Fibroblast of lung (primary cell): ENCODE results near the gene PRELP. TPM values are rescaled to one million over a fixed set of nuclear protein-coding genes. Genes with fewer than 3 reads are reported as not detected.

Experiments
- DNase-seq, 2 donors: peaks; one replicate each; pipeline versions ENCODE4 v3.0.0 to v3.0.0-alpha.2; 2010; ENCODE audit warnings: low read depth in 2 of 2
- H2AFZ ChIP-seq: 2 replicates; pipeline ENCODE4 v1.5.1; 2012; ENCODE audit warnings: low read length, control low read depth, inconsistent platforms
- H3K27ac ChIP-seq: 2 replicates; pipeline ENCODE4 v1.5.1; 2011; ENCODE audit warnings: low read length, control low read depth; ENCODE audit not compliant: insufficient read depth
- H3K27me3 ChIP-seq: 2 replicates; pipeline ENCODE4 v1.5.1; 2011; ENCODE audit warnings: mild to moderate bottlenecking, low read length; ENCODE audit not compliant: control insufficient read depth, insufficient read depth
- H3K36me3 ChIP-seq: 2 replicates; pipeline ENCODE4 v1.5.1; 2011; ENCODE audit warnings: low read length; ENCODE audit not compliant: control insufficient read depth, insufficient read depth
- H3K4me1 ChIP-seq: 2 replicates; pipeline ENCODE4 v1.5.1; 2011; ENCODE audit warnings: low read length; ENCODE audit not compliant: control insufficient read depth, insufficient read depth; ENCODE audit errors: extremely low read depth
- H3K4me2 ChIP-seq: 2 replicates; pipeline ENCODE4 v1.5.1; 2011; ENCODE audit warnings: low read length, control low read depth; ENCODE audit not compliant: insufficient read depth; ENCODE audit errors: extremely low read depth
- H3K4me3 ChIP-seq, 4 experiments: fragments of 200-600 bp in 1 of 4; sonication (generic) in 1 of 4; replicated peaks in 1 of 4; 2 replicates each; pipeline ENCODE4 v1.5.1; 2011 to 2016; ENCODE audit warnings: low read length in 4 of 4, low read depth in 3 of 4, mild to moderate bottlenecking in 3 of 4, control low read depth in 2 of 4, inconsistent platforms in 1 of 4, mixed read lengths in 1 of 4; ENCODE audit not compliant: insufficient read depth in 1 of 4; ENCODE audit errors: control extremely low read depth in 1 of 4
- H3K79me2 ChIP-seq: 2 replicates; pipeline ENCODE4 v1.5.1; 2012; ENCODE audit warnings: mild to moderate bottlenecking, low read length, inconsistent platforms; ENCODE audit not compliant: control insufficient read depth, insufficient read depth
- H3K9ac ChIP-seq: 2 replicates; pipeline ENCODE4 v1.5.1; 2011; ENCODE audit warnings: mild to moderate bottlenecking, low read length, control low read depth; ENCODE audit not compliant: insufficient read depth
- H3K9me3 ChIP-seq: 2 replicates; pipeline ENCODE4 v1.5.1; 2012; ENCODE audit warnings: low read depth, low read length; ENCODE audit not compliant: control insufficient read depth, insufficient read depth
- H4K20me1 ChIP-seq: 2 replicates; pipeline ENCODE4 v1.5.1; 2011; ENCODE audit warnings: low read length; ENCODE audit not compliant: control insufficient read depth, insufficient read depth; ENCODE audit errors: extremely low read depth
- CTCF ChIP-seq, 2 donors: IDR thresholded peaks in 1 of 2; conservative IDR thresholded peaks in 1 of 2; 1 replicate in 1 of 2; 2 replicates in 1 of 2; pipeline ENCODE4 v1.5.1; 2011 to 2012; ENCODE audit warnings: low read length in 2 of 2, control low read depth in 1 of 2, inconsistent platforms in 1 of 2, low read depth in 1 of 2, mild to moderate bottlenecking in 1 of 2
- EZH2 ChIP-seq: IDR thresholded peaks from 2 replicates; pipeline ENCODE4 v1.5.1; 2012; ENCODE audit warnings: low read length, control low read depth, mild to moderate bottlenecking; ENCODE audit errors: missing control alignments
- polyA plus RNA-seq, 2 donors: library from polyadenylated mRNA; depleted of rRNA in 1 of 2; stranded (reverse) in 1 of 2; unstranded in 1 of 2; fragments of >200 nt; gene quantifications; 2 replicates each; pipeline ENCODE4 v1.2.1, GENCODE V29; 2011 to 2012; ENCODE audit warnings: missing spikeins in 1 of 2
- total RNA-seq: library from RNA; depleted of rRNA; stranded (reverse); fragments of >200 nt; gene quantifications from 2 replicates; pipeline ENCODE4 v1.2.1, GENCODE V29; 2014

The PRELP gene
- total and polyA plus RNA-seq, 2 donors (not counting 1 experiment from before 2014, with no cell fraction given) = 4.5 to 13.9 TPM

DNA sequence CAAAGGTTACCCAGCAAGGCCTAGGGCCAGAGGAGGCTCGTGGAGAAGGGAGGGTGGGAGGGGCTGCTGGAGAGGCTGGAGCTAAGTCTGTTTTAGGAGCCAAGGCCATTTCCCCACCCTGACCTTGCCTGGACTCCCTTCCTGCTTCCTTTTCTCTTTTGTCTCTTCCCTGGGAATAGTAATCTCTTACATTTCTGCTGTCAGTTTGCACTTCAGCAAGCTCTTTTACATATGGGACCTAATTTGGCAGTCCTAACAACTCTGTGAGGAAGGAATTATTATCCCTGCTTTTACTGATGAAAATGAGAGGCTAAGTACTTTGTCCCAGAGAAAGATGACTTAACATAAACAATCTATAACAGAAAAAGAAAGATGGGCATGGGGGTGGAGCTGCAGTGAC lies 32.2 kb downstream of the PRELP start:
- peaks cover 43% of the 10 kb centered on the region for H3K4me1 ChIP-seq
- H3K27me3 ChIP-seq = no peaks in the 10 kb centered on the region
- H2AFZ ChIP-seq = no peak overlapping the region
- H3K36me3 ChIP-seq = no peaks in the 10 kb centered on the region
- H4K20me1 ChIP-seq = no peaks in the 10 kb centered on the region
- TF ChIP-seq EZH2 = no peak
- no peak for TF ChIP-seq CTCF (conservative IDR thresholded peaks at IDR 0.05 in 1 of 2, IDR thresholded peaks at IDR 0.05 in 1 of 2; ENCODE audit: low read depth in 1 of 2, low read length in 2 of 2)
- H3K27ac ChIP-seq = no peak overlapping the region
- no peak overlapping the region for H3K9ac ChIP-seq
- no peak overlapping the region for H3K4me2 ChIP-seq
- H3K79me2 ChIP-seq = peaks cover 3% of the 10 kb centered on the region
- no peaks in the 10 kb centered on the region for H3K9me3 ChIP-seq
- no peak for DNase-seq
- H3K4me3 ChIP-seq = no peak overlapping the region

DNA sequence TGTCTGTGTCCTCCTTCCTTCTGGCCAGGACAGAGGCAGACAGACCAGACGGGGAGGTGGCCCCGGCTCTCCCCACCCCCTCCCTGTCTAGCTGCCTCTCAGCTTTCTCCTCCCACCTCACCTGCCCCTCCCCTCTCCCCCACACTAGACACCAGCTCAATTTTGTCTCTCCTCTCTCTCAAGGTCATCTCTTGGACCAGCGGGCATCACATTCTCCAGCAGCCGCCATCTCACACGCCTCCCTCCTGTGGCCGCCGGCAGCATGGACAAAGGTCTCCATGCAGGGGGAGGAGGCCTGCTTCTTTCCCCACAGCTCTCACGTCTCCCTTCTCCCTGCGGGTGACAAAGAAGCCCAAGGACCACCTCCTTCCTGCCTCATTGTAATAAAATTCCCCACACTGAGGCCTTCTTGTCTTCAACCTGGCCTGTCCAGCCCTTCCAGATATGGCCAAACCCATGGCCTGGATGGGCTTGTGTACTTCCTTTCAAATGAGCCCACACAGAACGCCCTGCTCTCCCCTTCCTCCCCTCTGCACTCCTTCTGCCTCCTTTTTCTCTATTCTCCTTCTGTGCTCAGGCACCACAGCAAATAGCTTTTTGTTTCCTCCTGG lies 33.0 kb downstream of the PRELP start:
- H4K20me1 ChIP-seq = no peaks in the 10 kb centered on the region
- peaks cover 3% of the 10 kb centered on the region for H3K79me2 ChIP-seq
- no peaks in the 10 kb centered on the region for H3K27me3 ChIP-seq
- H3K9me3 ChIP-seq = no peaks in the 10 kb centered on the region
- peaks cover 50% of the 10 kb centered on the region for H3K4me1 ChIP-seq
- no peak for DNase-seq
- no peak overlapping the region for H3K4me3 ChIP-seq
- no peak for TF ChIP-seq EZH2
- no peak for TF ChIP-seq CTCF (conservative IDR thresholded peaks at IDR 0.05 in 1 of 2, IDR thresholded peaks at IDR 0.05 in 1 of 2; ENCODE audit: low read depth in 1 of 2, low read length in 2 of 2)
- no peaks in the 10 kb centered on the region for H3K36me3 ChIP-seq
- no peak overlapping the region for H3K4me2 ChIP-seq
- H2AFZ ChIP-seq = no peak overlapping the region
- no peak overlapping the region for H3K27ac ChIP-seq
- no peak overlapping the region for H3K9ac ChIP-seq

DNA sequence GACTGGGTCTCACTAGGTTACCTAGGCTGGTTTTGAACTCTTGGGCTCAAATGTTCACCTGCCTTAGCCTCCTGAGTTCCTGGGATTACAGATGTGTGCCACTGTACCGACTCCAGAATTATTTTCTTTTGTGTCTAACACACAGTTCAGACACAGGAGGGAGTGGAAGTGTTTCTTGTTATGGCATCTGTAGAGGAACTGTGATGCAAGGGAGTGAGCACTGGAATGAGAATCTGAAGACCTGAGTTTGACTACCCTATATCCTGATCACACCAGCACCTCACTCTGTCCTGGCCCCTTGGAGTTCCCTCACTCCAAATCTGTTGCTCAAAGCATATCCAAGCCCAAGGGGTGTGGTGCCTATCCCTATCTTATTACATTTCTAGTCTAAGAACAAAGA lies 33.5 kb downstream of the PRELP start:
- Histone ChIP-seq H3K9ac (no peak overlapping the region), H3K79me2 (peaks cover 3% of the 10 kb centered on the region), H3K9me3 (no peaks in the 10 kb centered on the region), H2AFZ (no peak overlapping the region), H3K27me3 (no peaks in the 10 kb centered on the region), H4K20me1 (no peaks in the 10 kb centered on the region), H3K4me3 (no peak overlapping the region), H3K4me1 (peaks cover 55% of the 10 kb centered on the region), H3K4me2 (no peak overlapping the region), H3K36me3 (no peaks in the 10 kb centered on the region), H3K27ac (no peak overlapping the region)
- DNase-seq = no peak
- TF ChIP-seq CTCF (conservative IDR thresholded peaks at IDR 0.05 in 1 of 2, IDR thresholded peaks at IDR 0.05 in 1 of 2; ENCODE audit: low read depth in 1 of 2, low read length in 2 of 2) (no peak), EZH2 (no peak)
